ENCODE results near the gene HYI.

DNA sequence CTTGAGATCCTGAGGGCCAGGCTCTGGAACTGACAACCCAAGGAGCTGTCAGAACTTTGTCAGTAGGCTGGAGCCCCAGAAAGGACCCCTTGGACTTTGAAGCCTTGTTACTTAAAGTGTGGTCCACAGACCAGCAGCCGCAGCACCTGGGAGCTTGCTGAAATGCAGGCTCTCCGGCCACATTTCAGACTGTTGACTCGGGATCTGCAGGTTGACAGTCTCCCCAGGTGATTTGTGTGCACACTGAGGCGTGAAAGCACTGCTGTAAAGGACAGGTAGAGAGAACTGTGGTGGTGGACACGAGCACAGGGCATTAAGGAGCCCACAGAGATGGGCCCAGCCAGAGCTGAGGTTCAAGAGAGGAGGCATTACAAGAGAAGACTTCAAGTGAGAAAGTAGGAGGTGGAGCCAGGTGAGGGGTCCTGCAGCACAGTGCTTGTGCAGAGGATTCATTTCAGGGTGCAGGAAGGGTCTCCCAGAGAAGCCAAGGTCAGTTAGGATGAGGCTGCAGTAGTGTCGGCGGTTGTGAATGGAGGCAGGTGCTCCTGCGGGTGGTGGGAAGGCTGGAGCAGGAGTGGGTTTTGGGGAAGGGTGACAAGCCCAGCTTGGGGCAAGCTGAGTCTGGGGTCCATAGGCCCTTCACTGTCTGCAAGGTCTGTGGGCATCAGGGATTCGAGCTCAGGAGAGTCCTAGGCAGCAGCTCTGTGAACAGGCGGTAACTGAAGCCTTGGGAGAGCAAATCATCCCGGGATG is 4.6 kb downstream of the HYI start:
- TF ChIP-seq TAF1 (IDR thresholded peaks at IDR 0.05; ENCODE audit: low read depth), result no peak
- TF ChIP-seq, protein P1, sequence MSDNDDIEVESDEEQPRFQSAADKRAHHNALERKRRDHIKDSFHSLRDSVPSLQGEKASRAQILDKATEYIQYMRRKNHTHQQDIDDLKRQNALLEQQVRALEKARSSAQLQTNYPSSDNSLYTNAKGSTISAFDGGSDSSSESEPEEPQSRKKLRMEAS (IDR thresholded peaks at IDR 0.05), result no peak
- no peak for TF ChIP-seq NFIC (IDR thresholded peaks at IDR 0.05)
- TF ChIP-seq YY1 (IDR thresholded peaks at IDR 0.05; ENCODE audit: low read depth), result no peak
- TF ChIP-seq, protein P2, sequence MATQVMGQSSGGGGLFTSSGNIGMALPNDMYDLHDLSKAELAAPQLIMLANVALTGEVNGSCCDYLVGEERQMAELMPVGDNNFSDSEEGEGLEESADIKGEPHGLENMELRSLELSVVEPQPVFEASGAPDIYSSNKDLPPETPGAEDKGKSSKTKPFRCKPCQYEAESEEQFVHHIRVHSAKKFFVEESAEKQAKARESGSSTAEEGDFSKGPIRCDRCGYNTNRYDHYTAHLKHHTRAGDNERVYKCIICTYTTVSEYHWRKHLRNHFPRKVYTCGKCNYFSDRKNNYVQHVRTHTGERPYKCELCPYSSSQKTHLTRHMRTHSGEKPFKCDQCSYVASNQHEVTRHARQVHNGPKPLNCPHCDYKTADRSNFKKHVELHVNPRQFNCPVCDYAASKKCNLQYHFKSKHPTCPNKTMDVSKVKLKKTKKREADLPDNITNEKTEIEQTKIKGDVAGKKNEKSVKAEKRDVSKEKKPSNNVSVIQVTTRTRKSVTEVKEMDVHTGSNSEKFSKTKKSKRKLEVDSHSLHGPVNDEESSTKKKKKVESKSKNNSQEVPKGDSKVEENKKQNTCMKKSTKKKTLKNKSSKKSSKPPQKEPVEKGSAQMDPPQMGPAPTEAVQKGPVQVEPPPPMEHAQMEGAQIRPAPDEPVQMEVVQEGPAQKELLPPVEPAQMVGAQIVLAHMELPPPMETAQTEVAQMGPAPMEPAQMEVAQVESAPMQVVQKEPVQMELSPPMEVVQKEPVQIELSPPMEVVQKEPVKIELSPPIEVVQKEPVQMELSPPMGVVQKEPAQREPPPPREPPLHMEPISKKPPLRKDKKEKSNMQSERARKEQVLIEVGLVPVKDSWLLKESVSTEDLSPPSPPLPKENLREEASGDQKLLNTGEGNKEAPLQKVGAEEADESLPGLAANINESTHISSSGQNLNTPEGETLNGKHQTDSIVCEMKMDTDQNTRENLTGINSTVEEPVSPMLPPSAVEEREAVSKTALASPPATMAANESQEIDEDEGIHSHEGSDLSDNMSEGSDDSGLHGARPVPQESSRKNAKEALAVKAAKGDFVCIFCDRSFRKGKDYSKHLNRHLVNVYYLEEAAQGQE (IDR thresholded peaks at IDR 0.05; ENCODE audit: low read depth), result no peak

Data from Ishikawa (cell line).